Occipital lobe (tissue), 2 donors: ENCODE data around the gene DDX51. TPM values are rescaled to one million over a fixed set of nuclear protein-coding genes. Genes with fewer than 3 reads are reported as not detected.

Source experiments
- DNase-seq: peaks from one replicate; lab custom pipeline; 2025; lab: John Stamatoyannopoulos, UW
- total RNA-seq: library from RNA; depleted of rRNA; stranded (reverse); fragments of >200 nt; gene quantifications from one replicate; pipeline ENCODE4 v1.2.3, GENCODE V29; 2014

DDX51 gene
- total RNA-seq, 1 donor from 2014 or later: 7.6 TPM

GRCh38 chr12:132179431-132180362 lies 35.6 kb upstream of the DDX51 start:
- no peak for DNase-seq

- no peak for DNase-seq
Observed at GRCh38 chr12:132178801-132179401, 34.8 kb upstream of the DDX51 start.

- no peak for DNase-seq
Observed at GRCh38 chr12:132178316-132178715, 34.2 kb upstream of the DDX51 start.

- no peak for DNase-seq
Observed at GRCh38 chr12:132176920-132177551, 32.9 kb upstream of the DDX51 start.

GRCh38 chr12:132176385-132176919 lies 32.3 kb upstream of the DDX51 start:
- no peak for DNase-seq

- DNase-seq: no peak
Observed at GRCh38 chr12:132175496-132176384, 31.6 kb upstream of the DDX51 start.

- no peak for DNase-seq
Observed at GRCh38 chr12:132174839-132175490, 30.8 kb upstream of the DDX51 start.

GRCh38 chr12:132174015-132174838 lies 30.1 kb upstream of the DDX51 start:
- no peak for DNase-seq

GRCh38 chr12:132173135-132174014 lies 29.3 kb upstream of the DDX51 start:
- no peak for DNase-seq

GRCh38 chr12:132172619-132173018 lies 28.5 kb upstream of the DDX51 start:
- no peak for DNase-seq

GRCh38 chr12:132171968-132172521 lies 27.9 kb upstream of the DDX51 start:
- no peak for DNase-seq

- no peak for DNase-seq
Observed at GRCh38 chr12:132171293-132171967, 27.3 kb upstream of the DDX51 start.

GRCh38 chr12:132170637-132171292 lies 26.6 kb upstream of the DDX51 start:
- DNase-seq: no peak

GRCh38 chr12:132170094-132170636 lies 26.0 kb upstream of the DDX51 start:
- no peak for DNase-seq

GRCh38 chr12:132169376-132169775 lies 25.3 kb upstream of the DDX51 start:
- no peak for DNase-seq

GRCh38 chr12:132168311-132169031 lies 24.4 kb upstream of the DDX51 start:
- DNase-seq: no peak
